A549 (cell line): ENCODE data around the gene CCDC54. TPM values are rescaled to one million over a fixed set of nuclear protein-coding genes. Genes with fewer than 3 reads are reported as not detected.

Experiments used
- ATAC-seq, 2 experiments: fragments of 200-7000 bp in 1 of 2; fragments of >200 bp in 1 of 2; cut with Nextera tagmentation in 1 of 2; cut with Tn5 transposase in 1 of 2; 3 replicates each; pipeline versions ENCODE4 v1.8.0 to v1.9.1; 2018 to 2020; ENCODE audit warnings: mild to moderate bottlenecking in 1 of 2, moderate library complexity in 1 of 2
- CTCF ChIA-PET: fragments of 300-600 bp; sonication (Branson Sonifier 250); formaldehyde crosslinking; extraction: SDS; loops from one replicate; lab custom pipeline; 2021; ENCODE audit warnings: antibody characterized with exemption, inconsistent platforms; lab: Yijun Ruan, JAX
- POLR2A ChIA-PET: fragments of 350-600 bp; formaldehyde crosslinking; extraction: SDS; loops from one replicate; lab custom pipeline; 2021; ENCODE audit warnings: antibody characterized with exemption, inconsistent platforms; lab: Yijun Ruan, JAX
- DNase-seq, 2 experiments: peaks; one replicate each; pipeline versions ENCODE4 v3.0.0 to v3.0.0-alpha.2; 2011 to 2016; ENCODE audit warnings: low read depth in 1 of 2, low spot score in 1 of 2
- FAIRE-seq: peaks from 2 replicates; lab custom pipeline; 2011; peaks lifted over from hg19 to GRCh38; lab: Jason Lieb, UNC
- H3K27ac ChIP-seq, 2 experiments: fragments of >200 bp; sonication (Bioruptor Twin); formaldehyde crosslinking; 3 replicates each; pipeline ENCODE4 v1.5.1; 2016 to 2017
- H3K4me1 ChIP-seq: fragments of >200 bp; sonication (Bioruptor Twin); formaldehyde crosslinking; 3 replicates; pipeline ENCODE4 v1.6.1; 2016
- H3K4me2 ChIP-seq: fragments of >200 bp; sonication (Bioruptor Twin); formaldehyde crosslinking; 3 replicates; pipeline ENCODE4 v1.6.1; 2016
- H3K4me3 ChIP-seq: fragments of >200 bp; sonication (Bioruptor Twin); formaldehyde crosslinking; 3 replicates; pipeline ENCODE4 v1.5.1; 2016
- H3K9me3 ChIP-seq: fragments of >200 bp; sonication (Bioruptor Twin); formaldehyde crosslinking; 3 replicates; pipeline ENCODE4 v1.6.1; 2016
- BCL3 ChIP-seq: fragments of >200 bp; sonication (Bioruptor Twin); formaldehyde crosslinking; IDR thresholded peaks from 3 replicates; pipeline ENCODE4 v1.6.1; 2016
- CBX2 ChIP-seq: fragments of 200-600 bp; sonication (generic); IDR thresholded peaks from 2 replicates; pipeline ENCODE4 v1.6.1; 2016; ENCODE audit warnings: low read depth, mild to moderate bottlenecking, borderline replicate concordance
- CHD4 ChIP-seq: fragments of 200-600 bp; sonication (generic); IDR thresholded peaks from 2 replicates; pipeline ENCODE4 v1.6.1; 2016; ENCODE audit warnings: antibody characterized with exemption, mild to moderate bottlenecking, borderline replicate concordance
- CTCF ChIP-seq: fragments of >200 bp; sonication (Bioruptor Twin); formaldehyde crosslinking; IDR thresholded peaks from 3 replicates; pipeline ENCODE4 v1.5.1; 2016
- EHF ChIP-seq: fragments of 250-450 bp; sonication (Bioruptor Pico); IDR thresholded peaks from 2 replicates; pipeline ENCODE4 v1.5.0; 2020; ENCODE audit warnings: mild to moderate bottlenecking
- EP300 ChIP-seq, 2 experiments: fragments of >200 bp; sonication (Bioruptor Twin); formaldehyde crosslinking; IDR thresholded peaks; 2 replicates in 1 of 2; 3 replicates in 1 of 2; pipeline ENCODE4 v1.6.1; 2016 to 2017
- ESRRA ChIP-seq: fragments of 150-350 bp; IDR thresholded peaks from 2 replicates; pipeline ENCODE4 v1.6.1; 2014; ENCODE audit warnings: mild to moderate bottlenecking, low read length, borderline replicate concordance
- FOSB ChIP-seq: fragments of 250-450 bp; sonication (Bioruptor Pico); IDR thresholded peaks from 2 replicates; pipeline ENCODE4 v1.5.0; 2020; ENCODE audit warnings: mild to moderate bottlenecking, moderate library complexity
- FOXS1 ChIP-seq: fragments of 250-450 bp; sonication (Bioruptor Pico); IDR thresholded peaks from 2 replicates; pipeline ENCODE4 v1.5.0; 2020; ENCODE audit warnings: mild to moderate bottlenecking, moderate library complexity
- GATA3 ChIP-seq: IDR thresholded peaks from 2 replicates; pipeline ENCODE4 v1.6.1; 2012; ENCODE audit warnings: borderline replicate concordance
- HDAC2 ChIP-seq: fragments of 200-600 bp; sonication (generic); IDR thresholded peaks from 2 replicates; pipeline ENCODE4 v1.6.1; 2016
- HES2 ChIP-seq: fragments of >200 bp; sonication (Bioruptor Twin); formaldehyde crosslinking; IDR thresholded peaks from 2 replicates; pipeline ENCODE4 v1.6.1; 2016
- HEYL ChIP-seq: fragments of 250-450 bp; sonication (Bioruptor Pico); IDR thresholded peaks from 2 replicates; pipeline ENCODE4 v1.8.0; 2021; ENCODE audit warnings: mild to moderate bottlenecking, moderate library complexity
- KDM5A ChIP-seq: fragments of 200-600 bp; sonication (generic); IDR thresholded peaks from 2 replicates; pipeline ENCODE4 v1.6.1; 2016; ENCODE audit warnings: antibody characterized with exemption, mild to moderate bottlenecking
- POLR2A ChIP-seq: IDR thresholded peaks from 2 replicates; pipeline ENCODE4 v1.6.1; 2012; ENCODE audit warnings: mild to moderate bottlenecking, low read length
- REST ChIP-seq: fragments of 200-600 bp; sonication (generic); IDR thresholded peaks from 2 replicates; pipeline ENCODE4 v1.6.1; 2016; ENCODE audit warnings: antibody characterized with exemption, mild to moderate bottlenecking, moderate library complexity
- SMC3 ChIP-seq: fragments of >200 bp; sonication (Bioruptor Twin); formaldehyde crosslinking; IDR thresholded peaks from 3 replicates; pipeline ENCODE4 v1.6.1; 2018; ENCODE audit warnings: inconsistent platforms
- TP53 ChIP-seq: fragments of 250-450 bp; sonication (Bioruptor Pico); IDR thresholded peaks from 2 replicates; pipeline ENCODE4 v1.5.0; 2021; ENCODE audit warnings: mild to moderate bottlenecking, moderate library complexity
- USF2 ChIP-seq: fragments of 450-650 bp; IDR thresholded peaks from 2 replicates; pipeline ENCODE4 v1.6.1; 2014; ENCODE audit warnings: antibody characterized with exemption
- ZSCAN20 ChIP-seq: fragments of 250-450 bp; sonication (Bioruptor Pico); IDR thresholded peaks from 2 replicates; pipeline ENCODE4 v1.8.0; 2022; ENCODE audit warnings: mild to moderate bottlenecking, moderate library complexity
- WGBS: methylation state at CpG from one replicate; pipeline ENCODE4 v1.1.6; 2017; ENCODE audit errors: missing lambda C conversion rate; 5-methylcytosine and 5-hydroxymethylcytosine counted together
- polyA plus RNA-seq, 4 experiments: library from polyadenylated mRNA; depleted of rRNA in 3 of 4; stranded (reverse); fragments of >200 nt; fragmentation: RNase III in 1 of 4; extraction: RNeasy Plus Mini Kit Qiagen cat#74134 plus additional on column Dnase treatment in 1 of 4; gene quantifications; 2 replicates in 3 of 4; 3 replicates in 1 of 4; pipeline ENCODE4 v1.2.3, GENCODE V29; 2011 to 2017

CCDC54 gene
- polyA plus RNA-seq, 2 of the 4 experiments (the other 2 are of a cell fraction), result not detected

- peak; percentile 38 to 62; a peak in 1 of 6 replicates for ATAC-seq
- Histone ChIP-seq H3K4me3 (no peak overlapping the region), H3K9me3 (peaks cover 6% of the 10 kb centered on the region; the same call in 1 of the 3 replicates)
- no peak for FAIRE-seq
- TF ChIP-seq KDM5A (no peak), TP53 (no peak), REST (no peak), SMC3 (no peak), HES2 (no peak), EHF (CRISPR knock-in tag) (no peak), FOSB (no peak), ESRRA (no peak)
- TF ChIP-seq, all 56 proteins: peak for 0
- 65% methylated on average over 2 of the region's 2 CpGs for WGBS
- H3K27ac ChIP-seq, result no peak overlapping the region
- H3K4me2 ChIP-seq, result no peak overlapping the region
- DNase-seq, result peak in 1 of 2 experiments; percentile 10
- peaks cover 10% of the 10 kb centered on the region; the same call in 2 of the 3 replicates for H3K4me1 ChIP-seq
- CTCF ChIA-PET, result interaction anchor here (0.9 to 2.4 kb wide), 2 partner anchors 10 to 50 kb away, joined by 3 to 6 read pairs; no protein-coding TSS in a partner anchor
- POLR2A ChIA-PET, result no interaction called here
Observed at GRCh38 chr3:107370907-107371306, 6.3 kb upstream of the CCDC54 start.

GRCh38 chr3:107372506-107372905 lies 4.7 kb upstream of the CCDC54 start:
- H3K9me3 ChIP-seq, result 0 out of 3 replicates have a peak, but pooled peaks cover 6% of the 10 kb centered on the region
- no peak for DNase-seq
- H3K27ac ChIP-seq, result no peak overlapping the region
- POLR2A ChIA-PET, result no interaction called here
- H3K4me2 ChIP-seq, result no peak overlapping the region
- CTCF ChIA-PET, result interaction anchor here (1.3 kb wide), 1 partner anchor 49 kb away, joined by 4 read pairs; no protein-coding TSS in a partner anchor
- 49% methylated on average over 6 of the region's 6 CpGs for WGBS
- no peak for ATAC-seq
- FAIRE-seq, result no peak
- H3K4me3 ChIP-seq, result no peak overlapping the region
- peaks cover 2% of the 10 kb centered on the region; the same call in 1 of the 3 replicates for H3K4me1 ChIP-seq
- TF ChIP-seq POLR2A (no peak), CBX2 (no peak), FOXS1 (CRISPR knock-in tag) (no peak), CTCF (no peak), FOSB (no peak), USF2 (no peak), EP300 (IDR thresholded peaks at IDR 0.05) (no peak), CHD4 (no peak), HDAC2 (no peak), ZSCAN20 (CRISPR knock-in tag) (no peak), HEYL (CRISPR knock-in tag) (no peak), TP53 (no peak), GATA3 (no peak), BCL3 (no peak)
